IPS-11a (cell line): ENCODE data around the gene SLPI.

Source experiments
- H3K4me3 ChIP-seq: one replicate; pipeline ENCODE4 v1.5.1; 2013; ENCODE audit warnings: low read depth, low read length, control low read depth

SLPI gene

GRCh38 chr20:45275338-45275737, 21.0 kb upstream of the SLPI start:
- H3K4me3 ChIP-seq, result no peak overlapping the region

GRCh38 chr20:45269754-45270270, 15.4 kb upstream of the SLPI start:
- H3K4me3 ChIP-seq, result no peak overlapping the region

GRCh38 chr20:45269056-45269455, 14.7 kb upstream of the SLPI start:
- no peak overlapping the region for H3K4me3 ChIP-seq

GRCh38 chr20:45268531-45268930, 14.2 kb upstream of the SLPI start:
- H3K4me3 ChIP-seq, result no peak overlapping the region

- no peak overlapping the region for H3K4me3 ChIP-seq
These were observed 12.6 kb upstream of the SLPI start for GRCh38 chr20:45266977-45267376.

- no peak overlapping the region for H3K4me3 ChIP-seq
These were observed 9.3 kb upstream of the SLPI start for GRCh38 chr20:45263556-45264266.

- no peak overlapping the region for H3K4me3 ChIP-seq
These were observed 4.3 kb upstream of the SLPI start for GRCh38 chr20:45258664-45259063.

GRCh38 chr20:45258259-45258658, 3.9 kb upstream of the SLPI start:
- no peak overlapping the region for H3K4me3 ChIP-seq

GRCh38 chr20:45257711-45258110, 3.3 kb upstream of the SLPI start:
- no peak overlapping the region for H3K4me3 ChIP-seq

- H3K4me3 ChIP-seq, result no peak overlapping the region
These were observed 2.8 kb upstream of the SLPI start for GRCh38 chr20:45257161-45257560.

- no peak overlapping the region for H3K4me3 ChIP-seq
These were observed 1.1 kb downstream of the SLPI start for GRCh38 chr20:45253261-45253660.

GRCh38 chr20:45251884-45252560, 2.3 kb downstream of the SLPI start:
- H3K4me3 ChIP-seq, result no peak overlapping the region

- no peak overlapping the region for H3K4me3 ChIP-seq
These were observed 5.8 kb downstream of the SLPI start for GRCh38 chr20:45248609-45249008.

- H3K4me3 ChIP-seq, result no peak overlapping the region
These were observed 6.5 kb downstream of the SLPI start for GRCh38 chr20:45247865-45248264.

- H3K4me3 ChIP-seq, result no peak overlapping the region
These were observed 8.3 kb downstream of the SLPI start for GRCh38 chr20:45246109-45246508.

GRCh38 chr20:45238139-45238538, 16.2 kb downstream of the SLPI start:
- no peak overlapping the region for H3K4me3 ChIP-seq

- no peak overlapping the region for H3K4me3 ChIP-seq
These were observed 18.4 kb downstream of the SLPI start for GRCh38 chr20:45235995-45236394.

- no peak overlapping the region for H3K4me3 ChIP-seq
These were observed 23.7 kb downstream of the SLPI start for GRCh38 chr20:45230631-45231030.

- H3K4me3 ChIP-seq, result no peak overlapping the region
These were observed 24.9 kb downstream of the SLPI start for GRCh38 chr20:45229264-45230056.

GRCh38 chr20:45226287-45226686, 28.1 kb downstream of the SLPI start:
- no peak overlapping the region for H3K4me3 ChIP-seq

- H3K4me3 ChIP-seq, result no peak overlapping the region
These were observed 31.2 kb downstream of the SLPI start for GRCh38 chr20:45223136-45223535.

- no peak within 1 kb of the TSS for H3K4me3 ChIP-seq
These were observed 33.3 kb downstream of the SLPI start, which contains the start of gene SEMG2 for GRCh38 chr20:45221076-45221475. Gene SEMG2 (plus strand): TSS chr20:45221373. CDS start chr20:45221390, 17 bp downstream.
